HuH-7 (cell line): ENCODE results near the gene MYLK4.

ENCODE experiments used
- DNase-seq: peaks from one replicate; pipeline ENCODE4 v3.0.0; 2011; ENCODE audit warnings: low spot score

MYLK4 gene

GRCh38 chr6:2626401-2626800 is 124.3 kb downstream of the MYLK4 start:
- no peak for DNase-seq

- no peak for DNase-seq
Measured at GRCh38 chr6:2625581-2625980, 125.1 kb downstream of the MYLK4 start.

DNA sequence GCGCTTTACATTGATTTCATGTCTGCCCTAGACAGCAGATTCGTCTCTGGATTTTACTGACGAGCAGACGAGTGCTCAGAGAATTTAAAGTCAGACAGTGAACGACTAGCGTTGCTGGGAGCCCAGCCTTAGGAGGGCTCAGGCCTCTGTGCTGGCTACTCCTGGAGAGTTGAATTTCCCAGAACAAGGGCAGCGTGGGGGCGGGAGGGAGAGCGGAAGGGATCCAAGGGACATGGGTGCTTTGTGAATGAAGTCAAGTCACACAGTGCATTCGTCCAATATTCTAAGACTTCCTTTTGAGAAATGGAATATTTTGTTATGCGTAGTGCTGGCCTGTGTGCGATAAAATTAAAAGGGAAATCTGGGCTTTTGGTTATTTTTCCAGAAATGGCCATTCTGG is 126.5 kb downstream of the MYLK4 start:
- no peak for DNase-seq

- no peak for DNase-seq
Measured at GRCh38 chr6:2623295-2623694, 127.4 kb downstream of the MYLK4 start.

DNA sequence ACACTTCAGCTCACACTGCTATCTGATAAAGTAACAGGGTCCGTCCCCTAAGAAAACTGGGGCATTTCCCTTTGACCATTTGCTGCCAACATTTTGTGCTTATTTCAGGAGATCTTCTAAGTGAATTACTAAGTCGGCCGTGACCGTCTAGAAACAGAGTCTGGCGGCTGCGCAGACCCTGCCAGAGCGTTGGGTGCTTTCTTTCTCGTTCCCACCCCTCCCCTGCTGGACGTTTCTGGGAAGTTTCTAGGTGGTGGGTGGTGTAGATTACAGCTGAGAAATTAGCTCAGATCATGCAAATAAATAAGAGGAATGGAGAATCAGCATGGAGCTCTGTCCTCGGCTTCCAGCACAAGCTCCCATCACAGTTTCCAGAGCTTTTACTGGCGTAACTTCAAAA is 128.1 kb downstream of the MYLK4 start:
- no peak for DNase-seq

DNA sequence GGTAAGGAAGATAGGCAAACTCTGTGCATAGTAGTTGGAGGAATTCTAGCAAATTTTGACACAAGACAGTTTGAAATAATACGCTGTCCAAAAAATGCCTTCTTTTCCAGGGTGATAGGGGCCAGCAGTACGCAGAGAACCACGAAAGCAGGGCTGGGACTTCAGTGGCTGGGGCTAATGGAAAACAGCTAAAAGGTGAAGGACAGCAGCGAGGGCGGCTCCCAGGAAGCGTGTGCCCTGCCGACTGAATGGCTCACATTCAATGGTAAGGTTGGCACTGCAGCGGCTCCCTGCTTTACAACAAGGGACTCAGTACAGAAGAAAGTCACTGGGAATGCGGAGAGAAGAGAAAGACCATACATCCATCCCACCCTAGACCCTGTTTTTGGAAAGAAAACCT is 131.1 kb downstream of the MYLK4 start:
- DNase-seq: no peak

- no peak for DNase-seq
Measured at GRCh38 chr6:2617729-2618128, 133.0 kb downstream of the MYLK4 start.

DNA sequence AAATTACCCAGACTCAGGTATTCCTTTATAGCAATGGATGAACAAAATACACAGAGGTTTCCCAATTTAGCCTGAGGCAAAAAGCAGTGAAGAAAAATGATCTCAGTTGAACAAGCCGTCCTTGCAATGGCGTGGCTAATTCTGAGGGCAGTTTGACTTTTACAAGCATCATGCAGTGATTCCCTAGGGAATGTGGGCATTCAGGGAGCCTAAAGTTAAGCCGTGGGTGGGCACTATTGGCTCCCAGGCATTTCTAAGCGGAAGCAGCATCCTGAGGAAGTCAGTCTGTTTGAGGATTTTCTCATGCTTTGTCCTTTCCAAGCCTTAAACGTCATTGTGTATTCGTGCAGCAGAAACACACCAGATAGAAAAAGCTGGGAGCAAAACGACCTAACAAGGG is 133.9 kb downstream of the MYLK4 start:
- DNase-seq: no peak

GRCh38 chr6:2615251-2615650 is 135.5 kb downstream of the MYLK4 start:
- no peak for DNase-seq

GRCh38 chr6:2614846-2615245 is 135.9 kb downstream of the MYLK4 start:
- no peak for DNase-seq

- no peak for DNase-seq
Measured at GRCh38 chr6:2614155-2614554, 136.6 kb downstream of the MYLK4 start.
